Measurements from ENCODE around the gene OR5AL1. TPM values are rescaled to one million over a fixed set of nuclear protein-coding genes. Genes with fewer than 3 reads are reported as not detected.

The OR5AL1 gene
- total RNA-seq (not detected), total RNA-seq (0 reads per million in 172 experiments)
- not detected for polyA plus RNA-seq (2013, experiment 1 of 2)
- not detected for polyA plus RNA-seq (2013, experiment 2 of 2)

DNA sequence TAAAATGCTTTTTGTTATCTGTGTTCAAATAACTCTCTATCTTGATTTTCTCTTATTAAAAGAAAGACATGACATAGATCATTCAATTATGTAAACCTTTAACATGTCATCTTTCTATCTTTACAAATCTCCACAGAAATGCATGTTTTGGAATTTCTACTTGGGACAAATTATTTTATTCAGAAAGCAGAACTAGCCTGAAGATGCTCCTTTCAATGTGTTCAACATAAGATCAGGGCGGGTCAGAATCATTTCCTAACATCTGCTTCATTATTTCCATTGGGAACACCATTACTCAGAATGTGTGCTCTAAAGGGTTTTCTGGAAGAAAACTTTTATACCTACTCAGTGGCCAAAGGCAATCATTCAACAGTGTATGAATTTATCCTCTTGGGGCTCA lies at the start of gene OR5AL1:
TSS of gene OR5AL1 (plus strand) at position 301 of the 400 bp plus-strand sequence.
- Mint-ChIP-seq H3K27me3 (no peaks in the 10 kb centered on the region), H3K4me1 (ENCODE audit: low read depth) (no peaks in the 10 kb centered on the region), H3K9me3 (peaks cover 11% of the 10 kb centered on the region), H3K27ac (no peak within 1 kb of the TSS), H3K36me3 (ENCODE audit: low read depth) (no peaks in the 10 kb centered on the region), H3K4me3 (no peak within 1 kb of the TSS)
- ChIA-PET POLR2A (no interaction called here), CTCF (interaction anchor here (0.6 kb wide), 1 partner anchor 65 kb away, joined by 3 read pairs; no protein-coding TSS in a partner anchor)
- intact Hi-C loops (cut with DNase I, micrococcal nuclease): no loop called here
- TF ChIP-seq, protein P1, sequence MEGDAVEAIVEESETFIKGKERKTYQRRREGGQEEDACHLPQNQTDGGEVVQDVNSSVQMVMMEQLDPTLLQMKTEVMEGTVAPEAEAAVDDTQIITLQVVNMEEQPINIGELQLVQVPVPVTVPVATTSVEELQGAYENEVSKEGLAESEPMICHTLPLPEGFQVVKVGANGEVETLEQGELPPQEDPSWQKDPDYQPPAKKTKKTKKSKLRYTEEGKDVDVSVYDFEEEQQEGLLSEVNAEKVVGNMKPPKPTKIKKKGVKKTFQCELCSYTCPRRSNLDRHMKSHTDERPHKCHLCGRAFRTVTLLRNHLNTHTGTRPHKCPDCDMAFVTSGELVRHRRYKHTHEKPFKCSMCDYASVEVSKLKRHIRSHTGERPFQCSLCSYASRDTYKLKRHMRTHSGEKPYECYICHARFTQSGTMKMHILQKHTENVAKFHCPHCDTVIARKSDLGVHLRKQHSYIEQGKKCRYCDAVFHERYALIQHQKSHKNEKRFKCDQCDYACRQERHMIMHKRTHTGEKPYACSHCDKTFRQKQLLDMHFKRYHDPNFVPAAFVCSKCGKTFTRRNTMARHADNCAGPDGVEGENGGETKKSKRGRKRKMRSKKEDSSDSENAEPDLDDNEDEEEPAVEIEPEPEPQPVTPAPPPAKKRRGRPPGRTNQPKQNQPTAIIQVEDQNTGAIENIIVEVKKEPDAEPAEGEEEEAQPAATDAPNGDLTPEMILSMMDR (IDR thresholded peaks at IDR 0.05): no peak
- no peaks in the 10 kb centered on the region for H3K4me1 ChIP-seq (ENCODE audit: insufficient read depth, low read length)
- ATAC-seq (ENCODE audit: poor library complexity) (no peak), DNase-seq (no peak)
- no peak within 1 kb of the TSS for H3K4me3 ChIP-seq (ENCODE audit: low read length)
- H3K36me3 ChIP-seq (ENCODE audit: insufficient read depth, low read length): no peaks in the 10 kb centered on the region
- H3K9me3 ChIP-seq (ENCODE audit: control insufficient read depth in 1 of 2, insufficient read depth in 1 of 2, low read length in 2 of 2): no peaks in the 10 kb centered on the region
- H3K27ac ChIP-seq (ENCODE audit: low read depth in 1 of 2, low read length in 2 of 2): no peak within 1 kb of the TSS
- no peaks in the 10 kb centered on the region for H3K27me3 ChIP-seq (ENCODE audit: control insufficient read depth in 1 of 2, insufficient read depth in 2 of 2, low read length in 2 of 2)

DNA sequence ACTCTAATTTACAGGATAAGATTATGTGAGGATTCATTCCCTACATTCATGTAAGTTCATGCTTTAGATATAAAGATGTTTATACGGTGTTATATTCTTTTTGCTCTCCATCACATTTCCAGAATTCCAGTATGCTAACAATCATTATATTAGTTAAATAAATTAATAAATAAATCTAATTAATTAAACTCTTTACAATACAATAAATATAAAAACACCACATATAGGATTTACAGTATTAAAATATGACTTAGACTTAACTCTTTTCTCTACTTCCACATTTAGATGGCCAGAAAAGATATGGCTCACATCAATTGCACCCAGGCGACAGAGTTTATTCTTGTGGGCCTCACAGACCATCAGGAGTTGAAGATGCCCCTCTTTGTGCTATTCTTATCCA lies 37.2 kb upstream of the OR5AL1 start, which contains the start of gene OR8U1:
TSS of gene OR8U1 (plus strand) at position 301 of the 400 bp plus-strand sequence. CDS start at position 301, 0 bp downstream.
- H3K4me3 ChIP-seq (ENCODE audit: low read length): no peak within 1 kb of the TSS
- H3K4me1 ChIP-seq (ENCODE audit: insufficient read depth, low read length): no peaks in the 10 kb centered on the region
- intact Hi-C loops (cut with DNase I, micrococcal nuclease): no loop called here
- Mint-ChIP-seq H3K27ac (no peak within 1 kb of the TSS), H3K36me3 (ENCODE audit: low read depth) (no peaks in the 10 kb centered on the region), H3K4me1 (ENCODE audit: low read depth) (no peaks in the 10 kb centered on the region), H3K9me3 (peaks cover 8% of the 10 kb centered on the region), H3K4me3 (no peak within 1 kb of the TSS), H3K27me3 (no peaks in the 10 kb centered on the region)
- ATAC-seq (ENCODE audit: poor library complexity) (no peak), DNase-seq (no peak)
- H3K9me3 ChIP-seq (ENCODE audit: control insufficient read depth in 1 of 2, insufficient read depth in 1 of 2, low read length in 2 of 2): peaks cover 0 to 3% of the 10 kb centered on the region in 2 experiments
- H3K27ac ChIP-seq (ENCODE audit: low read depth in 1 of 2, low read length in 2 of 2): no peak within 1 kb of the TSS
- no peaks in the 10 kb centered on the region for H3K27me3 ChIP-seq (ENCODE audit: control insufficient read depth in 1 of 2, insufficient read depth in 2 of 2, low read length in 2 of 2)
- TF ChIP-seq, protein P1 (IDR thresholded peaks at IDR 0.05): no peak
- POLR2A ChIA-PET: no interaction called here
- no peaks in the 10 kb centered on the region for H3K36me3 ChIP-seq (ENCODE audit: insufficient read depth, low read length)
- CTCF ChIA-PET: no interaction called here

DNA sequence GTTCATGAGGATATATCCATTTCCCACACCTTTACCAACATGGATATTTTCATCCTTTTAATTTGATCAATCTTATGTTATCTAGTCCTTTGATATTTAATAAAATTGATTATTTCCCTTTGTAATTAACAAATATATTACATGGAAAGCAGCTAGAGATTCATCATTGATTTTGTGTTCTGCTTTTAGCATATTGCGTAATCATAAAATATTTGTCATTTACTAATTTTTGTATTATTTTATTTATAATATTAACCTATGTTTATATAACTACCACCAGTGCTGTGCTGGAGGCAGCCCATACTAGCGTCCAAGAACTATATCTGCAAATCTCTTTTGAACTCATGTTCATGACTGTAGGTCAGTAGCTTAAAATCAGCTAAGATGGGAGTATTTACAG lies 32.4 kb upstream of the OR5AL1 start:
- no peaks in the 10 kb centered on the region for H3K27me3 Mint-ChIP-seq
- Histone ChIP-seq H3K4me1 (ENCODE audit: insufficient read depth, low read length) (no peaks in the 10 kb centered on the region), H3K36me3 (ENCODE audit: insufficient read depth, low read length) (no peaks in the 10 kb centered on the region), H3K9me3 (ENCODE audit: control insufficient read depth in 1 of 2, insufficient read depth in 1 of 2, low read length in 2 of 2) (peaks cover 0 to 3% of the 10 kb centered on the region in 2 experiments), H3K27ac (ENCODE audit: low read depth in 1 of 2, low read length in 2 of 2) (no peak overlapping the region), H3K4me3 (ENCODE audit: low read length) (no peak overlapping the region), H3K27me3 (ENCODE audit: control insufficient read depth in 1 of 2, insufficient read depth in 2 of 2, low read length in 2 of 2) (no peaks in the 10 kb centered on the region)
- no peak overlapping the region for H3K4me3 Mint-ChIP-seq
- no peaks in the 10 kb centered on the region for H3K4me1 Mint-ChIP-seq (ENCODE audit: low read depth)
- TF ChIP-seq, protein P1 (IDR thresholded peaks at IDR 0.05): no peak
- ChIA-PET CTCF (no interaction called here), POLR2A (no interaction called here)
- H3K36me3 Mint-ChIP-seq (ENCODE audit: low read depth): no peaks in the 10 kb centered on the region
- H3K27ac Mint-ChIP-seq: no peak overlapping the region
- intact Hi-C loops (cut with DNase I, micrococcal nuclease): no loop called here
- peaks cover 6% of the 10 kb centered on the region for H3K9me3 Mint-ChIP-seq
- ATAC-seq (ENCODE audit: poor library complexity) (no peak), DNase-seq (no peak)
